GM12875 (cell line): ENCODE results near the gene TMEM233.

Experiments used
- H3K4me3 ChIP-seq: one replicate; pipeline ENCODE4 v1.5.1; 2011; ENCODE audit warnings: low read depth, low read length, control low read depth
- TF ChIP-seq, protein P1 (sequence below): IDR thresholded peaks from 2 replicates; pipeline ENCODE4 v1.5.1; 2011; ENCODE audit warnings: low read depth, mild to moderate bottlenecking, control low read depth, inconsistent platforms, low read length, moderate library complexity, borderline replicate concordance; ENCODE audit not compliant: insufficient read depth

The TMEM233 gene

DNA sequence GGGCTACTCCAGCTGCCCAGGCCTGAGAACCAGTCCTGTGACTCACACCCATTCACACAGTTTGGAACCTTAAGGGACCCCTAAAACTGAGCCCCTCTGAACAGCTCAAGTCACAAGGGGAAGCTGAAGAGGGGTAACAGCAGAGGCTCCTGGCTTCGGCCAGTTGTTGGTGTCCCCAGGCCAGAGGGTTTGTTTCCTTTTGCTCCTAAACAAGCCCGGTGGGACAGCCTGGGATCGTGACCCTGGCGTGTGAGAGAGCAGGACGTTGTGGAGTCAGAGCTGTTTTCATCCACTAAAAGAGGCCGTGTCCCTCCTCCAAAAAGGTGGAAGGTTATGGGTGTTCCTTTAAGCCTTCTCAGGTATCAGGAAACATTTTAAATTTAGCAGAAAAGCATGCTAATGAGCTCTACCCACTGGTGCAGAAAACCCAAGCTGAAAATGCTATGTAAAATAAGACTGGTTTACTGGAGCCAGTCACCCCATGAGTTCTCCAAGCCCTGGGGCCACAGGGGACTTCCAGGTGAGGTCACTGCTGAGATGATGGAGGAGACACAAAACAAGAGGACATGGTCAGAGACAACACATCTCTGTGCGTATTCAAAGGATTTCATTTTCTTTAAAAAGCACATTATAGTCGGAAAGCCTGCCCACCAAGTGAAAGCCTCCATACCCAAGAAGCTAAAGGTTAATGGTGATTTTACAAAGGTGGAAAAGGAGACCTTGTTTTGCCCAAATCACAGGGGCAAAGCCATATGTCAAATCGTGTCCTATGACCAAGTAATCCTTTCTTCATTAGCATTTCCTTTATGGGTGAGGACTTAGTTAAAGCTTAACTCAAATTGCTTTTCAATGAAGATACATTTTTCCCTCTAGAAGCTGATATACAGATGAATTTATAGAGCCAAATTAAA lies 88.4 kb downstream of the TMEM233 start:
- TF ChIP-seq, protein P1, sequence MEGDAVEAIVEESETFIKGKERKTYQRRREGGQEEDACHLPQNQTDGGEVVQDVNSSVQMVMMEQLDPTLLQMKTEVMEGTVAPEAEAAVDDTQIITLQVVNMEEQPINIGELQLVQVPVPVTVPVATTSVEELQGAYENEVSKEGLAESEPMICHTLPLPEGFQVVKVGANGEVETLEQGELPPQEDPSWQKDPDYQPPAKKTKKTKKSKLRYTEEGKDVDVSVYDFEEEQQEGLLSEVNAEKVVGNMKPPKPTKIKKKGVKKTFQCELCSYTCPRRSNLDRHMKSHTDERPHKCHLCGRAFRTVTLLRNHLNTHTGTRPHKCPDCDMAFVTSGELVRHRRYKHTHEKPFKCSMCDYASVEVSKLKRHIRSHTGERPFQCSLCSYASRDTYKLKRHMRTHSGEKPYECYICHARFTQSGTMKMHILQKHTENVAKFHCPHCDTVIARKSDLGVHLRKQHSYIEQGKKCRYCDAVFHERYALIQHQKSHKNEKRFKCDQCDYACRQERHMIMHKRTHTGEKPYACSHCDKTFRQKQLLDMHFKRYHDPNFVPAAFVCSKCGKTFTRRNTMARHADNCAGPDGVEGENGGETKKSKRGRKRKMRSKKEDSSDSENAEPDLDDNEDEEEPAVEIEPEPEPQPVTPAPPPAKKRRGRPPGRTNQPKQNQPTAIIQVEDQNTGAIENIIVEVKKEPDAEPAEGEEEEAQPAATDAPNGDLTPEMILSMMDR: no peak
- no peak overlapping the region for H3K4me3 ChIP-seq

DNA sequence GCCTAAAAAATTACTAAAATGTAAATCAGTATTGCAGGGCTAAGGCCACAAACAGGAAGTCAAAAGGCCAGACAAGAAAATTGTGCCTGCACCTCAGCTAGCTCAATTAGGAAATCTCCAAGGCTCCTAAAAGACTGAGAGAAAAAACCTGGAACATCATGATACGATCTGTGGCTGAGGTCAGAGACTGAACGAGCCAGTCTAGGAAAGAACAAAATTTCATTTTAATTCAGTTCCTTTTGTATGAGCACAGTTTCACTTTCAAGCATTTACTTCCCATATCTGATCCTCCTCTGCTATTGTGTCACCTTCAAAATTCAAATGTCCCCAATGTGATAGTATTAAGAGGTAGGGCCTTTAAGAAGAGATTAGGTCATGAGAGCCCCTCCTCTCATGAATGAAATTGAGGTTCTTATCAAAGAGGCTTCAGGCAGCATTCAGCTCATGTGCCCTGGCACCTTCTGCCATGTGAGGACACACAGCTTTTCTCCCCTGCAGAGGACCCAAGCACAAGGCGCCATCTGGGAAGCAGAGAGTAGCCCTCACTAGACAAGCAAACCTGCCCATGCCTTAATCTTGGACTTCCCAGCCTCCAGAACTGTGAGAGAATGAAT lies 89.2 kb downstream of the TMEM233 start:
- TF ChIP-seq, protein P1: no peak
- H3K4me3 ChIP-seq: no peak overlapping the region

DNA sequence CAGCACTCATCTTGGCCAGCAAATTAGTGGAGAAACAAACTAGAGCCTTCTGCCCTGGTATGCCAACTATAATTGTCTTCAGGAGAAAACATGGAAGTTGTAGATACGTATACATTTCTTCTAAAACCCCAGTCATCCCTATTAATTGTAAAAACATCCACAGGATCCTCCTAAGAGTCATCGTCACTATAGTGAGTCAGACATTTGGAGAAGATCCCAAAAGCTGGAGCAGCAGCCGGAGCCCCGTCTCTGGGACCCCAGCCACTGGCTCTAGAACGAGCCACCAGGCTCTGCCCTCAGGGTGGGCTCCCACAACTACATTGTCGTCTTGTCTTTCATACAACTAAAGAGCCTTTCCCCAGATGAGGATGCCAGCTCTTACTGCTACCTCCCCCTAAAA lies 89.8 kb downstream of the TMEM233 start:
- TF ChIP-seq, protein P1: no peak
- H3K4me3 ChIP-seq: no peak overlapping the region

DNA sequence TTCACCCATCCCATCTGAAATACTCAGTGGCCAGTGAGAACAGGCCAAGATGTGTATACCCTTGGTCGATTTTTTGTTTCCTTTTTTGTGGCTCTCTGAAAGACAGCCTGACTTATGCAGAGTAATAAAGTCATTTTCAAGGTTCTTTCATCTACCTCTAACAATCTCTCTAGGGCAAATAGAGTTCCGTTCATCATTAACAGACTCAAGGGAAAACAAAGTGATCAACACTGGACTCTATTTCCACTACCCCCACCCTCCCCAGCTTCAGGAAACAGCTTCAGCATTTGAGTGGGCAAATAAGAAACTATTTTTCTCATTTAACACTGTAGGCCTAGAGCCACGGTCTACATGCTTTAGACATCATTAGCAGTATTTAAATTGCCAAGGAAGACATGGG lies 90.2 kb downstream of the TMEM233 start:
- TF ChIP-seq, protein P1: no peak

DNA sequence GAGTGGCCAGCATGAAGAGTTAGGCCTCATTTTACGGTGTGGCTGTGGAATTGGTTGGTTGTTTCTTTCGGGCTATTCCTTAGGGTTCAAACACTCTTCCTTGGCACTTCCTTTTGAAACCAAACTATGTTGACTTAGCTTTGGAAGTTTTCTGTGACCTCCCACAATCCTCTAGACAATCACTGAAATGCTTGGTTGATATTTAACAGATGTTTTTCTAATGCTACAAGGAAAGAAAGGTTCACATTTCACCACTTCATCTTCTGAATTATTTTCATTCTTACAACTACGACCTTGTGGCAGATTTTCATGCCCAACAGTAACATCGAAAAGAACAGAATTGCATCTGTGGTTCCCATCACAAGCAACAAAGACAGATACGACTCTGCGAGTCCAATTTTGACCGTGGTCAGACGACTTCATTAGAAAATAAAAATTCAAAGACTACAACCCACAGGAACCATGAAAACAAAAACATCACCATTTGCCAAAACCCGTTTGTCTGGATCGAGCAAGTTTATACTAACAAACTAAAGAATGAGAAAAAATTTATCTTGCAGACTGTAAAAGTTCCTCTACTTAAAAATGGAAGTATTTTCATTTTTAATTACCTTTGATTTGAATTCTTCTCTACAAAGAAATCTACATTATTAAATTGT lies 91.3 kb downstream of the TMEM233 start:
- TF ChIP-seq, protein P1: no peak

More for the DNA sequence above, 90.2 kb downstream of the TMEM233 start:
- no peak overlapping the region for H3K4me3 ChIP-seq

DNA sequence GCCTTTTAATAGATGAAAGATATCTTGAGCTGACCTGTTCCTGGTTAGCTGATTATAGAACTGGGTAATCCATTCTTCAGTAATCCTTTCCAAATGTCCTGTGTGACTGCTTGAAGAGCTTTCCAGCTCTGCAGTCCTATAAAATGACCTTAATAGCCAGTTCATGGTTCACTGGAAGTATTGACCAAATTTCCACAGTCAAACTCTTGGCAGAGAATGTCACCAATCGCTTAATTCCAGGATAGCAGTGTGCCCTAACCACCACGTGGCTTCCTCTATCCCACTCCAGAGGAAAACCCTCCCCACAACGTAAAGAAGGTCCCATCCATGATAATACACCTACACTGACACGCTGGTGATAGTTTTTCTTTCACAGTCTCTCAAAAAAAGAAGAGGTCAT lies 91.8 kb downstream of the TMEM233 start:
- TF ChIP-seq, protein P1: no peak
- H3K4me3 ChIP-seq: no peak overlapping the region

More for the DNA sequence above, 91.3 kb downstream of the TMEM233 start:
- no peak overlapping the region for H3K4me3 ChIP-seq
